Activated CD4-positive, CD25-positive, alpha-beta regulatory T cell treated with anti-CD3 and anti-CD28 coated beads, Interleukin-2, amount 50 U/mL, for 16 hours (primary cell): ENCODE results near the gene SHCBP1.

Source experiments
- DNase-seq: peaks from one replicate; pipeline ENCODE4 v3.0.0-alpha.2; 2020; ENCODE audit warnings: low read depth, low spot score

SHCBP1 gene

GRCh38 chr16:46614006-46614405 is 7.2 kb downstream of the SHCBP1 start:
- DNase-seq, result no peak

GRCh38 chr16:46613352-46613751 is 7.8 kb downstream of the SHCBP1 start:
- DNase-seq, result no peak

- DNase-seq, result no peak
Measured at GRCh38 chr16:46612121-46612520, 9.1 kb downstream of the SHCBP1 start.

- no peak for DNase-seq
Measured at GRCh38 chr16:46607529-46607928, 13.7 kb downstream of the SHCBP1 start.

- DNase-seq, result no peak
Measured at GRCh38 chr16:46606231-46606630, 14.9 kb downstream of the SHCBP1 start.

GRCh38 chr16:46591257-46591656 is 29.9 kb downstream of the SHCBP1 start:
- no peak for DNase-seq

GRCh38 chr16:46586011-46586577 is 35.1 kb downstream of the SHCBP1 start:
- no peak for DNase-seq

GRCh38 chr16:46583036-46583435 is 38.1 kb downstream of the SHCBP1 start:
- no peak for DNase-seq

- DNase-seq, result no peak
Measured at GRCh38 chr16:46582313-46582712, 38.9 kb downstream of the SHCBP1 start.

- DNase-seq, result no peak
Measured at GRCh38 chr16:46577988-46578579, 43.1 kb downstream of the SHCBP1 start.

- DNase-seq, result no peak
Measured at GRCh38 chr16:46573834-46574159, 47.4 kb downstream of the SHCBP1 start.

- DNase-seq, result no peak
Measured at GRCh38 chr16:46573008-46573833, 48.0 kb downstream of the SHCBP1 start.

- DNase-seq, result no peak
Measured at GRCh38 chr16:46569231-46569735, 51.9 kb downstream of the SHCBP1 start.

GRCh38 chr16:46568472-46569230 is 52.5 kb downstream of the SHCBP1 start:
- no peak for DNase-seq

- no peak for DNase-seq
Measured at GRCh38 chr16:46562979-46563378, 58.2 kb downstream of the SHCBP1 start.

GRCh38 chr16:46558018-46558417 is 63.2 kb downstream of the SHCBP1 start:
- DNase-seq, result no peak

GRCh38 chr16:46555951-46556350 is 65.2 kb downstream of the SHCBP1 start:
- no peak for DNase-seq

- DNase-seq, result peak; percentile 6
Measured at GRCh38 chr16:46554435-46554834, 66.7 kb downstream of the SHCBP1 start.

GRCh38 chr16:46549477-46549876 is 71.7 kb downstream of the SHCBP1 start:
- DNase-seq, result no peak
